ENCODE measurements around the gene THPO.

GRCh38 chr3:184426691-184427141, 48.7 kb upstream of the THPO start:
- TF ChIP-seq POLR2A (IDR thresholded peaks at IDR 0.05; ENCODE audit: low read length), result no peak
- no peak for TF ChIP-seq GATA1 (IDR thresholded peaks at IDR 0.05; ENCODE audit: low read depth, low read length)

Data from erythroblast (primary cell).